ENCODE results near the gene CEP104. TPM values are rescaled to one million over a fixed set of nuclear protein-coding genes. Genes with fewer than 3 reads are reported as not detected.

CEP104 gene
- total RNA-seq, 1 experiment from 2014 or later = 44.1 TPM

DNA sequence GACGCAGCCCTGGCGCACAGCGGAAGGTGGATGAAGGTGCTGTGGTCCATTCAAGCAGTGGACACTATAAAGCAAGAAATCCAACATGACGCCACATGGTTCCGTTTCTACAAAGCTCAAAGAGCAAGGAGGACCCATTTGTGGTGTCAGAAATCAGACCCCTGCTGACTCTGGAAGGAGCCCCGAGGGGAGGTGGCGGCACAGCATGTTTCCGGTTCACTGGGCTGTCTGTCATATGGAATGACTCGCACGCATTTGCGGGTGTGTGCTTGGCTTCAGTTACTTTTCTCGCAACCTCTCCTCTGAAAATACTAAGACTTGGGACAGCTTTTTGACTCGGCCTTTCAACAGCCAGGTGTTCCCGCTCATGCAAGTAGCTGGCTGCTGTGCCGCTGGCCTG, 31.7 kb downstream of the CEP104 start:
- ATAC-seq (no peak), DNase-seq (ENCODE audit: low read depth, low spot score) (no peak)
- no TSS peak for BruUV-seq (replicated peaks)
- Histone ChIP-seq H3K9me2 (ENCODE audit: insufficient read depth) (no peaks in the 10 kb centered on the region), H3K36me3 (ENCODE audit: control insufficient read depth in 1 of 2, insufficient read depth in 2 of 2, low read length in 2 of 2) (peaks cover 0 to 3% of the 10 kb centered on the region in 2 experiments; a peak in 2 of 4 replicates), H2AFZ (ENCODE audit: low read depth, low read length, poor library complexity, severe bottlenecking) (no peak overlapping the region), H3K27me3 (ENCODE audit: insufficient read depth, low read length) (no peaks in the 10 kb centered on the region), H3K9ac (ENCODE audit: low read length) (no peak overlapping the region), H3K4me2 (ENCODE audit: low read length) (no peak overlapping the region), H3K4me3 (replicated peaks in 1 of 2; ENCODE audit: low read depth in 1 of 2, low read length in 2 of 2) (no peak overlapping the region), H3K27ac (ENCODE audit: low read depth, low read length) (no peak overlapping the region), H4K20me1 (ENCODE audit: insufficient read depth) (no peaks in the 10 kb centered on the region), H3K79me2 (ENCODE audit: insufficient read depth, low read length) (no peaks in the 10 kb centered on the region), H3K4me1 (ENCODE audit: control insufficient read depth in 1 of 2, insufficient read depth in 2 of 2, low read length in 2 of 2) (no peaks in the 10 kb centered on the region), H3K9me3 (ENCODE audit: control insufficient read depth in 1 of 2, insufficient read depth in 1 of 2, low read depth in 1 of 2, low read length in 2 of 2) (no peaks in the 10 kb centered on the region)
- intact Hi-C loops (cut with micrococcal nuclease) = no loop called here
- ChIA-PET RAD21 (ENCODE audit: low non-redundant PET in 1 of 2, low total read pairs in 2 of 2, uncharacterized antibody in 2 of 2, unreplicated experiment in 2 of 2) (no interaction called here), CTCF (no interaction called here), POLR2A (no interaction called here)
- TF ChIP-seq CEBPB (IDR thresholded peaks at IDR 0.05; ENCODE audit: low read depth) (no peak), JUND (IDR thresholded peaks at IDR 0.05) (no peak), POLR2A (IDR thresholded peaks at IDR 0.05; ENCODE audit: borderline replicate concordance, extremely low read depth, insufficient read depth, insufficient read length) (no peak), EGR1 (IDR thresholded peaks at IDR 0.05; ENCODE audit: low read depth) (no peak), ZFX (IDR thresholded peaks at IDR 0.05) (no peak), TCF7L2 (IDR thresholded peaks at IDR 0.05; ENCODE audit: borderline replicate concordance, extremely low read depth, insufficient read depth, insufficient read length) (no peak), ELF1 (IDR thresholded peaks at IDR 0.05; ENCODE audit: borderline replicate concordance, low read depth) (no peak), EZH2phosphoT487 (IDR thresholded peaks at IDR 0.05; ENCODE audit: borderline replicate concordance) (no peak), FOSL1 (IDR thresholded peaks at IDR 0.05; ENCODE audit: low read depth) (no peak), CBX3 (IDR thresholded peaks at IDR 0.05; ENCODE audit: low read depth) (no peak), SP1 (IDR thresholded peaks at IDR 0.05; ENCODE audit: low read depth) (no peak), YY1 (IDR thresholded peaks at IDR 0.05; ENCODE audit: extremely low read depth, insufficient replicate concordance, low read depth, low read length) (no peak), EZH2 (IDR thresholded peaks at IDR 0.05) (no peak)
- TF ChIP-seq, protein P1, sequence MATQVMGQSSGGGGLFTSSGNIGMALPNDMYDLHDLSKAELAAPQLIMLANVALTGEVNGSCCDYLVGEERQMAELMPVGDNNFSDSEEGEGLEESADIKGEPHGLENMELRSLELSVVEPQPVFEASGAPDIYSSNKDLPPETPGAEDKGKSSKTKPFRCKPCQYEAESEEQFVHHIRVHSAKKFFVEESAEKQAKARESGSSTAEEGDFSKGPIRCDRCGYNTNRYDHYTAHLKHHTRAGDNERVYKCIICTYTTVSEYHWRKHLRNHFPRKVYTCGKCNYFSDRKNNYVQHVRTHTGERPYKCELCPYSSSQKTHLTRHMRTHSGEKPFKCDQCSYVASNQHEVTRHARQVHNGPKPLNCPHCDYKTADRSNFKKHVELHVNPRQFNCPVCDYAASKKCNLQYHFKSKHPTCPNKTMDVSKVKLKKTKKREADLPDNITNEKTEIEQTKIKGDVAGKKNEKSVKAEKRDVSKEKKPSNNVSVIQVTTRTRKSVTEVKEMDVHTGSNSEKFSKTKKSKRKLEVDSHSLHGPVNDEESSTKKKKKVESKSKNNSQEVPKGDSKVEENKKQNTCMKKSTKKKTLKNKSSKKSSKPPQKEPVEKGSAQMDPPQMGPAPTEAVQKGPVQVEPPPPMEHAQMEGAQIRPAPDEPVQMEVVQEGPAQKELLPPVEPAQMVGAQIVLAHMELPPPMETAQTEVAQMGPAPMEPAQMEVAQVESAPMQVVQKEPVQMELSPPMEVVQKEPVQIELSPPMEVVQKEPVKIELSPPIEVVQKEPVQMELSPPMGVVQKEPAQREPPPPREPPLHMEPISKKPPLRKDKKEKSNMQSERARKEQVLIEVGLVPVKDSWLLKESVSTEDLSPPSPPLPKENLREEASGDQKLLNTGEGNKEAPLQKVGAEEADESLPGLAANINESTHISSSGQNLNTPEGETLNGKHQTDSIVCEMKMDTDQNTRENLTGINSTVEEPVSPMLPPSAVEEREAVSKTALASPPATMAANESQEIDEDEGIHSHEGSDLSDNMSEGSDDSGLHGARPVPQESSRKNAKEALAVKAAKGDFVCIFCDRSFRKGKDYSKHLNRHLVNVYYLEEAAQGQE (IDR thresholded peaks at IDR 0.05; ENCODE audit: low read depth) = no peak
- TF ChIP-seq, protein P2, sequence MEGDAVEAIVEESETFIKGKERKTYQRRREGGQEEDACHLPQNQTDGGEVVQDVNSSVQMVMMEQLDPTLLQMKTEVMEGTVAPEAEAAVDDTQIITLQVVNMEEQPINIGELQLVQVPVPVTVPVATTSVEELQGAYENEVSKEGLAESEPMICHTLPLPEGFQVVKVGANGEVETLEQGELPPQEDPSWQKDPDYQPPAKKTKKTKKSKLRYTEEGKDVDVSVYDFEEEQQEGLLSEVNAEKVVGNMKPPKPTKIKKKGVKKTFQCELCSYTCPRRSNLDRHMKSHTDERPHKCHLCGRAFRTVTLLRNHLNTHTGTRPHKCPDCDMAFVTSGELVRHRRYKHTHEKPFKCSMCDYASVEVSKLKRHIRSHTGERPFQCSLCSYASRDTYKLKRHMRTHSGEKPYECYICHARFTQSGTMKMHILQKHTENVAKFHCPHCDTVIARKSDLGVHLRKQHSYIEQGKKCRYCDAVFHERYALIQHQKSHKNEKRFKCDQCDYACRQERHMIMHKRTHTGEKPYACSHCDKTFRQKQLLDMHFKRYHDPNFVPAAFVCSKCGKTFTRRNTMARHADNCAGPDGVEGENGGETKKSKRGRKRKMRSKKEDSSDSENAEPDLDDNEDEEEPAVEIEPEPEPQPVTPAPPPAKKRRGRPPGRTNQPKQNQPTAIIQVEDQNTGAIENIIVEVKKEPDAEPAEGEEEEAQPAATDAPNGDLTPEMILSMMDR (IDR thresholded peaks at IDR 0.05 in 2 of 3, conservative IDR thresholded peaks at IDR 0.05 in 1 of 3; ENCODE audit: borderline replicate concordance in 1 of 3, insufficient read depth in 1 of 3, low read depth in 2 of 3, low read length in 2 of 3) = no peak
- TF ChIP-seq, protein P3, sequence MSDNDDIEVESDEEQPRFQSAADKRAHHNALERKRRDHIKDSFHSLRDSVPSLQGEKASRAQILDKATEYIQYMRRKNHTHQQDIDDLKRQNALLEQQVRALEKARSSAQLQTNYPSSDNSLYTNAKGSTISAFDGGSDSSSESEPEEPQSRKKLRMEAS (IDR thresholded peaks at IDR 0.05) = no peak
- TF ChIP-seq, protein P4, sequence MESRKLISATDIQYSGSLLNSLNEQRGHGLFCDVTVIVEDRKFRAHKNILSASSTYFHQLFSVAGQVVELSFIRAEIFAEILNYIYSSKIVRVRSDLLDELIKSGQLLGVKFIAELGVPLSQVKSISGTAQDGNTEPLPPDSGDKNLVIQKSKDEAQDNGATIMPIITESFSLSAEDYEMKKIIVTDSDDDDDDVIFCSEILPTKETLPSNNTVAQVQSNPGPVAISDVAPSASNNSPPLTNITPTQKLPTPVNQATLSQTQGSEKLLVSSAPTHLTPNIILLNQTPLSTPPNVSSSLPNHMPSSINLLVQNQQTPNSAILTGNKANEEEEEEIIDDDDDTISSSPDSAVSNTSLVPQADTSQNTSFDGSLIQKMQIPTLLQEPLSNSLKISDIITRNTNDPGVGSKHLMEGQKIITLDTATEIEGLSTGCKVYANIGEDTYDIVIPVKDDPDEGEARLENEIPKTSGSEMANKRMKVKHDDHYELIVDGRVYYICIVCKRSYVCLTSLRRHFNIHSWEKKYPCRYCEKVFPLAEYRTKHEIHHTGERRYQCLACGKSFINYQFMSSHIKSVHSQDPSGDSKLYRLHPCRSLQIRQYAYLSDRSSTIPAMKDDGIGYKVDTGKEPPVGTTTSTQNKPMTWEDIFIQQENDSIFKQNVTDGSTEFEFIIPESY (IDR thresholded peaks at IDR 0.05; ENCODE audit: extremely low read depth, insufficient replicate concordance, low read length) = no peak

Measured in HCT116 (cell line).